Ascending aorta (tissue), 2 donors: ENCODE measurements around the gene PEX11G. TPM values are rescaled to one million over a fixed set of nuclear protein-coding genes. Genes with fewer than 3 reads are reported as not detected.

Source experiments
- DNase-seq, 2 donors: peaks; one replicate each; pipeline ENCODE4 v3.0.0-alpha.2; 2019; ENCODE audit warnings: low spot score in 2 of 2
- H3K27ac ChIP-seq, 2 donors: fragments of 200-600 bp; sonication (generic); one replicate each; pipeline ENCODE4 v1.5.1; 2016 to 2017; ENCODE audit warnings: mild to moderate bottlenecking in 1 of 2
- H3K27me3 ChIP-seq: fragments of 200-600 bp; sonication (generic); one replicate; pipeline ENCODE4 v1.5.1; 2017
- H3K36me3 ChIP-seq, 2 donors: fragments of 200-600 bp; sonication (generic); one replicate each; pipeline ENCODE4 v1.5.1; 2016
- H3K4me1 ChIP-seq, 2 donors: fragments of 200-600 bp; sonication (generic); one replicate each; pipeline ENCODE4 v1.5.1; 2016 to 2017; ENCODE audit warnings: mild to moderate bottlenecking in 1 of 2
- H3K4me3 ChIP-seq, 2 donors: fragments of 200-600 bp; sonication (generic); one replicate each; pipeline ENCODE4 v1.5.1; 2016 to 2017; ENCODE audit warnings: mild to moderate bottlenecking in 1 of 2
- H3K9me3 ChIP-seq, 2 donors: fragments of 200-600 bp; sonication (generic); one replicate each; pipeline ENCODE4 v1.5.1; 2016
- intact Hi-C: fragments of 100-400 bp; cut with DNase I; formaldehyde crosslinking; loops from one replicate; pipeline ENCODE4 v1.15.1; 2023
- total RNA-seq: library from RNA; depleted of rRNA; stranded (reverse); fragments of >200 nt; gene quantifications from one replicate; pipeline ENCODE4 v1.1.0, GENCODE V29; 2016
- TF ChIP-seq, protein P1 (sequence below), 3 experiments: fragments of 200-600 bp in 2 of 3; fragments of 450-650 bp in 1 of 3; sonication (generic) in 2 of 3; IDR thresholded peaks; one replicate each; pipeline ENCODE4 v1.5.1; 2016 to 2019; ENCODE audit warnings: antibody characterized with exemption in 3 of 3, mild to moderate bottlenecking in 1 of 3, moderate library complexity in 1 of 3

The PEX11G gene
- total RNA-seq, 1 donor from 2014 or later: not detected

- no peaks in the 10 kb centered on the region for H3K27me3 ChIP-seq
- H3K36me3 ChIP-seq: no peaks in the 10 kb centered on the region
- DNase-seq: no peak
- intact Hi-C loops: no loop called here
- peak overlapping the region in 1 of 2 donors; percentile 28 for H3K4me3 ChIP-seq
- H3K9me3 ChIP-seq: no peaks in the 10 kb centered on the region
- TF ChIP-seq, protein P1, sequence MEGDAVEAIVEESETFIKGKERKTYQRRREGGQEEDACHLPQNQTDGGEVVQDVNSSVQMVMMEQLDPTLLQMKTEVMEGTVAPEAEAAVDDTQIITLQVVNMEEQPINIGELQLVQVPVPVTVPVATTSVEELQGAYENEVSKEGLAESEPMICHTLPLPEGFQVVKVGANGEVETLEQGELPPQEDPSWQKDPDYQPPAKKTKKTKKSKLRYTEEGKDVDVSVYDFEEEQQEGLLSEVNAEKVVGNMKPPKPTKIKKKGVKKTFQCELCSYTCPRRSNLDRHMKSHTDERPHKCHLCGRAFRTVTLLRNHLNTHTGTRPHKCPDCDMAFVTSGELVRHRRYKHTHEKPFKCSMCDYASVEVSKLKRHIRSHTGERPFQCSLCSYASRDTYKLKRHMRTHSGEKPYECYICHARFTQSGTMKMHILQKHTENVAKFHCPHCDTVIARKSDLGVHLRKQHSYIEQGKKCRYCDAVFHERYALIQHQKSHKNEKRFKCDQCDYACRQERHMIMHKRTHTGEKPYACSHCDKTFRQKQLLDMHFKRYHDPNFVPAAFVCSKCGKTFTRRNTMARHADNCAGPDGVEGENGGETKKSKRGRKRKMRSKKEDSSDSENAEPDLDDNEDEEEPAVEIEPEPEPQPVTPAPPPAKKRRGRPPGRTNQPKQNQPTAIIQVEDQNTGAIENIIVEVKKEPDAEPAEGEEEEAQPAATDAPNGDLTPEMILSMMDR (IDR thresholded peaks at IDR 0.05): no peak
- no peak overlapping the region for H3K27ac ChIP-seq
- H3K4me1 ChIP-seq: peaks cover 1 to 8% of the 10 kb centered on the region in 2 donors
Measured at GRCh38 chr19:7505682-7506384, 17.0 kb upstream of the PEX11G start.

DNA sequence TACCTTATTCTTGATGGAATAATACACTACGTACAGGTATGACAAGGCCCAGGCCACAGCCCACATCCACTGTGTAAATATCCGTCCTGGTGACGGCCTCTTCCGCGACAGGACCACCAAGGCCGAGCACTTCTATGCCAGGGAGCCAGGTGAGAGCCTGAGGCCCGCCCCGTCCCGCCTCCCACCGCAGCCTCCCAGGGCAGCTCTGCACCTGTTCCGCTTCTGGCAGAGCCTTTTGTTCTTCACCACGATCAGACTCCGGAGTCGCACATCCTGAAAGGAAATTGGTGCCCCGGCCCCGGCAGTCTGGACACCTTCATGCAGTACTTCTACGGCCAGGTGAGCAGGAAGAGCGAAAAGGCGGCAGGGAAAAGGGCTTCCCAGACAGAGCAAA is 16.4 kb upstream of the PEX11G start:
- intact Hi-C loops: no loop called here
- TF ChIP-seq, protein P1 (IDR thresholded peaks at IDR 0.05): no peak
- Histone ChIP-seq H3K9me3 (no peaks in the 10 kb centered on the region), H3K4me3 (no peak overlapping the region), H3K36me3 (no peaks in the 10 kb centered on the region), H3K4me1 (peaks cover 3 to 9% of the 10 kb centered on the region in 2 donors), H3K27me3 (no peaks in the 10 kb centered on the region), H3K27ac (no peak overlapping the region)
- no peak for DNase-seq

DNA sequence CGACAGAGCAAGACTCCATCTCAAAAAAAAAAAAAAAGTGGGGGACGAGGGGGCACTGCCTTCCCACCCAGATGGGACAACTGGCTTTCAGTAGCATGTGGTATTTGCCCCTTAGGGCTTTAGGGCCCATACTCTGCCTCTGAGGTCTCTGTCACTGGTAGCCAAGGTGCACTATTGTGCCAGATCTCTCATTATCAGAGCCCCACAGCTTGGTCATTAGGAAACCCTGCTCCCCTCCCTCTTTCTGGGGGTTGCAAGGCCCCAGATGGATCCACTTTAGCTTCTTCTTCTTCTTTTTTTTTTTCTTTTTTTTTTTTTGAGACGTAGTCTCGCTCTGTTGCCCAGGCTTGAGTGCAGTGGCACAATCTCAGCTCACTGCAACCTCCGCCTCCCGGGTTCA is 15.8 kb upstream of the PEX11G start:
- peaks cover 3 to 9% of the 10 kb centered on the region in 2 donors for H3K4me1 ChIP-seq
- TF ChIP-seq, protein P1 (IDR thresholded peaks at IDR 0.05): no peak
- H3K27me3 ChIP-seq: no peaks in the 10 kb centered on the region
- intact Hi-C loops: no loop called here
- H3K36me3 ChIP-seq: no peaks in the 10 kb centered on the region
- no peaks in the 10 kb centered on the region for H3K9me3 ChIP-seq
- H3K27ac ChIP-seq: no peak overlapping the region
- H3K4me3 ChIP-seq: no peak overlapping the region
- no peak for DNase-seq

DNA sequence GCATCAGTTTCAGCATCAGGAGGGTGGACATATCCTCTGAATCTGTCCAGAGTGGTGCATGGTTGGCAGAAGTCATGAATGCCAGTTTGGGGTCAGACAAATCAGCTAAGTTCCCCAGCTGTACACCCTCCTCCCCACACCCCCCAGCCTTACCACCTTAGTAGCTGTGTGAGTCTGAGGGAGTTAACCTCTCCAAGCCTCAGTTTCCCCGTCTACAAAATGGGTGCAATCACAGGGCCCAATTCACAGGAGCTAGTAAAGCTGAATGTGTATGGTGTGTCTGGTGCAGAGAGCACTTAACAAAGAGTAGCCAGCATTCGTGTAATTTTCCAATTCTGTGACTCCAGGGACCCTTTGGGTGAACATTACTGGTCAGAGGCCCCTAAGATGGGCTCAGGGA is 13.7 kb upstream of the PEX11G start:
- H3K4me1 ChIP-seq: peaks cover 3 to 9% of the 10 kb centered on the region in 2 donors
- no peaks in the 10 kb centered on the region for H3K9me3 ChIP-seq
- intact Hi-C loops: no loop called here
- no peaks in the 10 kb centered on the region for H3K27me3 ChIP-seq
- H3K36me3 ChIP-seq: no peaks in the 10 kb centered on the region
- H3K27ac ChIP-seq: no peak overlapping the region
- DNase-seq: no peak
- H3K4me3 ChIP-seq: no peak overlapping the region
- TF ChIP-seq, protein P1 (IDR thresholded peaks at IDR 0.05): no peak

DNA sequence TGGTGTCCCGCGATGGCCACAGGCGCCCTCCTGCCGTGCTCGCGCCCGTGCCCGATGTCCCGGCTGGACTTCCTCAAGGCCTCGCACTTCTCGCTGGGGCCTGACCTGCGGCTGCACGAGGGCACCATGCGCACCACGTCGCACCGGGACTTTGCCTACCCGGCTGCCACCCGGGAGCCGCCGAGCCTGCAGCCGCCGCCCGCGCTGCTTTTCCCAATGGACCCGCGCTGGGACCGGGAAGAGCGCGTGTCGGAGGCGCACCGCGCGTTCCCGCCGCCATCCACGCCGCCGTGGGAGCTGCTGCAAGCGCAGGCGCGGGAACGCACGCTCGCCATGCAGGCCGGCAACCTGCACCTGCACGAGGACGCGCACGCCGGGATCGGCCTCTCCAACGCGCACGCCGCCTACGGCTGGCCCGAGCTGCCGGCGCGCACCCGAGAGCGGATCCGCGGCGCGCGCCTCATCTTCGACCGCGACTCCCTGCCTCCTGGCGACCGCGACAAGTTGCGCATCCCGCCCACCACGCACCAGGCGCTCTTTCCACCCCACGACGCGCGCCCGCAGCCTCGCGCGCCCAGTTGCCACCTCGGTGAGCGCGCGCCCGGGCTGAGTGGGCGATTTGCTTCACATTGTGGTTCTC is 12.1 kb upstream of the PEX11G start:
- Histone ChIP-seq H3K9me3 (no peaks in the 10 kb centered on the region), H3K36me3 (no peaks in the 10 kb centered on the region), H3K27ac (no peak overlapping the region), H3K4me3 (peak overlapping the region; percentile 52 to 69), H3K4me1 (peaks cover 3 to 9% of the 10 kb centered on the region in 2 donors), H3K27me3 (no peaks in the 10 kb centered on the region)
- DNase-seq: no peak
- TF ChIP-seq, protein P1 (IDR thresholded peaks at IDR 0.05): no peak
- intact Hi-C loops: no loop called here
